HG03135 (cell line): ENCODE results near the gene CEBPA.

Experiments used
- ATAC-seq: cut with Tn5 transposase; IDR thresholded peaks from one replicate; pipeline ENCODE4 v1.9.1; 2021; ENCODE audit warnings: mild to moderate bottlenecking, moderate library complexity; ENCODE audit not compliant: unreplicated experiment

CEBPA gene

DNA sequence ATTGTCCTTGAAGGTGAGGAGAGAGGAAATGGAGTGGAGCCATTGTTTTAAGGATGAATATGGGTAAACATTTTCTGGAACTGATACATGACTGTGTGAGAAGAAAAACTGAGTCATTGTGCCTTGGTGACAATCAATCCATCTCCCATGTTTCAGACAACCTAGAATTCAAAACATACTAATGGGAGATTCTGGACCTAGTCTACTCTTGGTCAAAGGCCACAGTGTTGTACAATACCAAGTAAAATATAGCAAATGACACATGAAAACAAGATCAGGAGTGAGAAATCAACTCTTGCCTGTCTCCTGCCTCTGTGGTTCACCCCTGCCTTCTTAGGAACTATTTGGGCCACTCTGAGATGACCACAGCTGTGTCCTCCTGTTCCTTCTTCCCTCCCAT is 13.1 kb downstream of the CEBPA start:
- ATAC-seq = no peak

DNA sequence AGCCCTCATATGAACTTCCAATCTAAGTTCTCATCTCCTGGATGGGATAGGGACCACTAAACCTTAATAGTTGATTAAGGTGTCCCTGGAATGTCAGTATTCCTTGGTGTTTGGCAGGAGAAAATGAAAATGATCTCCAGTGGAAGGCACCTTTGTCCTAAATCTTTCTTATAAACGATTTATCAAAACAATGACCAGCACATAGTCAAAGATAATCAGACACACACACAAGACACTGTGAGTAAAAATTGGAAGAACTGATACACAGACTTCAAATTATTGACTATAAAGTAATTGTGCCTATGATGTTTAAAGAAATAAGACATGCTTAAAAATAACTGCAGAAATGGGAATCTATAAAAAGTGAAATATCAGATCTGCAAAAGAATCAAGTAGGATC is 13.7 kb downstream of the CEBPA start:
- ATAC-seq = no peak

DNA sequence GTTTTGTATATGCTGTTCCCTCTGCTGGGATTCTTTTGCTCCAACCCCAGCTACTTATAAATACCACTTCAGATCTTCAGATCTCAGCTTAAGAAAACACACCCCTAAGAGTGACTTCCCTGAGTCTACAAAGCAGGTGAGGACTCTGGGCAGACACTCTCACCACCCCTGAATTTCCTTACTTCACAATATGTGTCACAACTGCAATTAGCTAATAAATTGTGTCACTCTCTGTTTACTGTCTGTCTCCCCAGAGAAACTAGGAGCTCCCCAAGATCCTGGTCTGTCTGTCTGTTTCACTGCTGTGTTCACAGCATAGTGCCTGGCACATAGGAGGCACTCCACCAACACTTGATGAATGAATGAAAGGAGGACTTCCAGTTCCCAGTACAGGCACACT is 14.4 kb downstream of the CEBPA start:
- no peak for ATAC-seq

DNA sequence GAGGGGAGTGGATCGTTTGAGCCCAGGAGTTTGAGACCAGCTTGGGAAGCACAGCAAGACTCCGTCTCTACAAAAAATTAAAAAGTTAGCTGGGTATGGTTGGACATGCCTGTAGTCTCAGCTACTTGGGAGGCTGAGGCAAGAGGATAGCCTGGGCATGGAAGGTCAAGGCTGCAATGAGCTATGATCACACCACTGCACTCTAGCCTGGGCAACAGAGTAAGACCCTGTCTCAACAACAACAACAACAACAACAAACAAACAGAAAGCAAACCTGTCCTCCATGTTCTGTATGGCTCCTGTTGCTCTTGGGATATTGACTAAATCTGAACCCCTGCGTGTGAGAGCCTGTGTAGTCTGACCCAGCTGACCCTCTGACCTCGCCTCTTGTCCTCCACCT is 14.9 kb downstream of the CEBPA start:
- no peak for ATAC-seq

DNA sequence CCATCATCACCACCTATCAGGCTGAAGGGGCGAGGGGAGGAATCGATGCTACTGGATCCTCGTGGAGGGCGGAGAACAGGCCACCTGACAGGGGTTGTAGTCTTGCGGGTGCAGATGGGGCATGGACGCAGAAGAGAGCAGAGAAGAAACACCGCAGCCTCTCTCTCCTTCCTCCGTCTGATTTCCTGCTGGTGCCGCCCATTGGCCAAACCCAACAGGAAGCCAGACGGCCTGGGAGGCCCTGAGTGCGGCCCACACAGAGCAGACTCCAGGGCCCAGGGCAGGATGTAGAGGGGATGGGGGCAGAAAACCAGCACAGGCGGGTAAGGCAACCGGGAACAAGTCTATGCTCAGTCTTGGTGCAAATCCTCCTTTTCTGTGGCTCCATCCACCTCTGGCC is 15.4 kb downstream of the CEBPA start:
- no peak for ATAC-seq

DNA sequence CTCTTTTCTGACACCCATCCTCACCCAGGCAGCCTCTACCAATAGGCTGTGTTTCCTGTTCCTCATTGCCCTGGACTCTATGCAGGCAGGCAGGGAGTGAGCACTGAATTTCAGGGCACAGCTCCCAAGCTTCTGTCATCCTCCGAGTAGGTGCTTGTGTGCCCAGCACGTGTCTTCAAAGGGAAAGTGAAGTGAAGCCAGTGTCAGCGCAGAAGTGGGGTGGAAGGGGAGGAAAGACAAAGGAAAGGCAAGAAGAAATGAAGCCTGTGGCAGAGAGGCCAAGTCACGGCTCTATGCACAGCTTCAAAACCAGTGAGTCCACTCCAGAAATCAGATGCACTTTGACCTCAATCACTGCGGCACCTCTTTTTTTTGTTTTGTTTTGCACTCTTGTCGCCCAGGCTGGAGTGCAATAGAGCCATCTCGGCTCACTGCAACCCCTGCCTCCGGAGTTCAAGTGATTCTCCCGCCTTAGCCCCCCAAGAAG is 16.9 kb downstream of the CEBPA start:
- ATAC-seq = no peak

DNA sequence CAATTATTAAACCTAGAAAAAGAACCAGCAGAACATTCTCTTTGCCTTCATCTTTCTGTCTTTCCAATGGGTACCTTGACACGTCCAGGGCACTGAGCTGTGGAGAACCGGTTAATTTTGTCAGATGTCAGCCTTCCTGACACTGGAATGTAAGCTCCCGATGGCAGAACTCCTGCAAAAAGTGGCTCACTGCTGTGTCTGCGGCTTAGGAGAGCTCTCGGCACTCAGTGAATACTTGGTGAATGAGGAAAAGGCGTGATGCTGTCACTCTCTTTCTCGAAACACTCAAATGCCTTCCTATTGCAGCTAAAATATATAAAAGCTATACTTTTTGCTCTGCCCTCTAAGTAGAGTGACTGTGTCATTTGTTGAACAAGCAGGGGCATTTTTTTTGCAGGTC is 17.6 kb downstream of the CEBPA start:
- ATAC-seq = no peak

DNA sequence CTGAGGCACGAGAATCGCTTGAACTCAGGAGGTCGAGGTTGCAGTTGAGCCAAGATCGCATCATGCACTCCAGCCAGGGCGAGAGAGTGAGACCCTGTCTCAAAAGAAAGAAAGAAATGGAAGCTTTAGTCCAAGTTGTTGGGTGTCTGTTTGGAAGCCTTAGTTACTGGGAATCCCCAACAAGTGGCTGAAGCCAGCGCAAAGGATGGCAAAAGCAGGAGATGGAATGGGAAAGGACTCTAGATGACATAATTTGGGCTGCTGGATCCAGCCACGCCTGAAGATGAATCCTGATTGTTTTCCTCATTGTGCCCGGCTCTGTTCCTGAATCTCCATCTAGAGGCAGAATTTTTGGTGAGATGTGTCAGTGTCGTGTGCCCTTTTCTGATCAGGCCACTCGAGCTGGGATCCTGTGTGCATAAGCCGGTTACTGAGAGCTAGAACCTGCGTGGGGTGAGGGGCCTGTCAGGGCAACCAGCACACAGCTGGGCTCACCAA is 18.1 kb downstream of the CEBPA start:
- ATAC-seq = no peak

DNA sequence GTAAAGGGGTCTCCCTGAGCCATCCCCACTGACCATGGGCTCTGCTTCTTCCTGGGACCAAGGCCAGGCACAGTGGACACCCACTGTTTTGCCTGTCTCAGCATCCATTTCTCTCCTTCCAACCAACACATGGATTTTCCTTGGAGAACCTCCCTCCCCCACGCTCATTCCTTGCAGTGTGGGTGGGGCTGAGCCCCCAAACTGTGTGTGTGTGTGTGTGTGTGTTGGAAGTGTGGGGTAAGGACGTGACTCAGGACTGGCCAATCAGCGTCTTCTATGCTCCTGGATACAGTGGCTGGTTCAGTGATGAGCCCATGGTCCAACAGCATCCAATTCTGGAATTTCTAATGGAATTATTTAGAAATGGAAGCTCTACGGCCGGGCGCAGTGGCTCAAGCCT is 18.7 kb downstream of the CEBPA start:
- no peak for ATAC-seq

DNA sequence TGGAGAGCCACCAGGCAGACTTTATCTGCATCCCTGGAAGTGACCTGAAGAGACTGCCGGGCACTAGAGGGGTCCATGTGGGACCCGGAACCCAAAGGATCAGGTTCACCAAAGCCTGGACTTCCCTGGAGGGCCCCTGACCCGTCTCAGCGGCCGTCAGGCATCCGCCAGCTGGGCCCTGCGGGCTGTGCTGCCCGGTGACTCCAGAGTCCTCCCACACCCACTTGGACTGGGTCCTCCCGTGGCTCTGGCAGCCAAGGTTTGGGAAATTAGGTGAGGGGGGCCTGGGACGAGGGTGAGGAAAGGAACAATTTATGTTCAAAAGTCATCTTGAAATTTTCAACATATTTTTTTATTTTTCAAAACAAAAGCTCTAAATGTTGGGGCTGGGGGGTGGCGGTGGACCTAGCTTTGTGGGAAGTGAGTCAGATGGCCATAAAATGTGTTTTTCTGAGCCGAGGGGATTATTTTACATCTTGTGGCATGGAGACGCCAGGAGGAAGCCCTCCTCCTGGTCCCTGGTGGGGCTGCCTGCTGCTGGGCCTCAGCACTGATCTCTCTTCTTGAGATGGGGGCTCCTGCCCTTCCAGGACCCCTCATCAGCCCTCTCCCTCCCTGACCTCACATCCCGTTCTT is 20.2 kb downstream of the CEBPA start:
- no peak for ATAC-seq

DNA sequence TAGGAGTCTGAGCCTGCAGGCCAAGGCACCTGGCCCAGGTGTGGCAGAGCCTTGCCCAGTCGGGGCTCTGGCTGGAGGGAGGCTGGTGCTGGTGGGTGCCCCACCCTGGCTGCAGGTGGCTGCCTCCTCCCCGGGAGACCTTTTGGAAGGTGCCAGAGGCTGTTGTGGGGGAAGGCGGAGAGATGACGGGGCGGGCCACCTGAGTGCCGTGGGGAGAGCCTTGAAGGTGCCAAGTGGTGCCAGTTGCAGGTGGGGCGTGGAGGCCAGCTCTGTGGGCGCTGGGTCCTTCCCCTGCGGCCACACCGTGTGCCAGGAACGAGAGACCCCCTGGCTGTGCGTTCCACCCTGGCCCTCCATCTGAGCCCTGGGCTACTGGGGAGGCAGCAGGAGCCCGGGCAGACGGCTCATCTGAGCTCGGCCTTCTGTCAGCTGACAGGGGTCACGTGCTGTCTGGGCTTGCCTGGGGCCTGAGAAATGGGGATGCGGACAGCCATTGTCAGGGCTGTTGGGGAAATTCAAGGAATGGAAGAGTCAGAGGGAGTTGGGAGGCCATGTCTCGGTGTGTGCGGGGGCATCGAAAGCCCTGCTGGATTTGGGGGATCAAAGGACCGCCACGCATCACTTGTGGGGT is 20.9 kb downstream of the CEBPA start:
- no peak for ATAC-seq

DNA sequence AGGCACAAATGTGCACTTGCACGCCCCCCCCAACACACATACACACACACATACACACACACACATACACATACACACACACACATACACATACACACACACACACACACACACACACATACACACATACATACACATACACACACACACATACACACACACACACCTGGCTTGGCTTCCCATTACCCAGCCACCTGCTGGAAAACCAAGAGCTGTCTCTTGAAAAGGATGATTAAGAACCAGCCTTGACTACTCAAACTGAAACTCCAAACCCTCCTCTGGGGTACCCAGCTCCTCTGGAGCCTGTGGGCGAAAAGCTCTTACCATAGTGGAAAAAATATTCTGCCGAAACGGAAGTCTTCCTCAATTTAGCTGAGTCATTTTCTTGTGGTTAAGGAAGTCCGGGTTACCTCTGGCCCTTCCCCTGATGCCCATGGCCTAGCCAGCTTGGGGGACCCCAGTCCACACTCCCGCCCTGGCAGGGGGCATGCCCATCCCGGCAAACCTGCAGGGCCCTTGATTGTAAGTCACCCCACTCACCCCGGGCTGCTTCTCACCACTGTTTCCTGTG is 21.9 kb downstream of the CEBPA start:
- peak; percentile 69 for ATAC-seq

DNA sequence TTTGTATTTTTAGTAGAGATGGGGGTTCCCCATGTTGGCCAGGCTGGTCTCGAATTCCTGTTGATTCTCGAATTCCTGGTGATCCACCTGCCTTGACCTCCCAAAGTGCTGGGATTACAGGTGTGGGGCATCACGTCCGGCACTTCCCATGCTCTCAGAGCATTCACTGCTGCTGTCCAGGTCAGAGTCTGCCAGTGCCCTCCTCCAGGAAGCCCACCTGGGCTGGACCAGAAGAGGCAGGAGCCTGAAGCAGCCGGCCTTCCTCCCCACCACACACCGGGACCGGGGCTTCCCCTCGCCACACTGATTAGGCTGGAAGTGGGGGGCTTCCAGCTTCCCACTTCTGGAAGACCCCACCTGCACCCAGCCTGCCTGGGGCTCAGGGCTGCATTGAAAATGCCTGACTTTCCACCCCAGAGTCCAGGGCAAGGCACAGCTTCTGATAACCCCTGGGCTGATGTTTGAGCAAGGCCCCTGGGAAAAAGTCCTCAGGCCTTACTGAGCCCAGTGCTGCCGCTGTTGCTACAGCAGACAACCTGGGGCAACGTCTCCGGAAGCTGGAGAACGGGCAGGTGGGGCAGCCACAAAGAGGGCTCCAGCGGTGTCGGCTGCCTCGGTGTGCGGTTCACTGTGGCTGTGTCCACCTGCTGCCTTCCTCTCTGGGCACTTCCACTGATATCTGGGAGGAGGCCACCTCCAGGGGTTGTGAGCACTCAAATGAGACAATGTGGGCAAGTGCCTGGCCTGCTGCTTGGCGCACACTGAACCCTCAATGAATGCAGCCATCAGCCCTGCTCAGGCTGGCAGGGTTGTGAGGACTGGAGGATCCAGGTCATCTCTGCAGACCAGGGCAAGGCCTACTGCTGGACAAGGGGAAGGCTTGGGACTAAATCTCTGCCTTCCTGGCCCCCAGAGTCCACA is 22.6 kb downstream of the CEBPA start:
- ATAC-seq = no peak

DNA sequence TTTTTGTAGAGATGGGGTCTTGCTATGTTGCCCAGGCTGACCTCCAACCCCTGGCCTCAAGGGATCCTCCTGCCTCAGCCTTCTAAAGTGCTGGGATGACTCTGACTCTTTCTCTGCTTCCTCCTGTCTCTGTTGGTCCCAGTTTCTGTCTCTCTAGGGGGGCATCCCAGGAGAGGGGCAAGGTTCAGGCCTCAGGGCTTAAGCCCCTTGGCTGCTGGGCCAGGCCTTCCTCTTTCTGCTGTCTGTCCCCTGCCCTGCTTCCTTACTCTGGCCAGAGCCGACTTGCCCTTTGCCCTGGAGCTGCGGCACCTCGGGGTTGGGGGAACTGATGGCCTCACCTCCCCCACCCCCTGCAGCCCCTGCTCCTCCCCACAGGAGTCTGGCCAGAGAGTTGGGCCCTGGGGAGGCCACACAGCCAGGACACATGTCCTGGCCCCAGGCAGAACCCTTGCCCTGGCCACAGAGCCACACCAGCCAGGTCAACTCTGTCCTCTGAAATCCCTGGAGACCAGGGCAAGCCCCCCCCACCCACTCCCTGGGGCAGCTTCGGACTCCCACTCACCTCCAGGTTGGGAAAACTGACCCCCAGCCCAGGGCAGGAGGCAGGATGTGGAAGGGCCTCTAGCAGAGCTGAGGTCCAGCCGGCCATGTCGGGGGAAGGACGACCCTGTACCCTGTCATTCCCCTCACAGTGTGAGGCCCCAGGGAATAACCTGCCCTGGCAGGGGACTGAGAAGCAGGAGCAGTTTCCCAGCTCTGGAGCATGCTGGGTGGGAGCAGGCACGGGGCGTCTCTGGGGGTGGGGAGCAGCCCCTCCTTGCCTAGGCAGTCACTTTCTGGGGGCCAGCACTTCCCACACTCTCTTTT is 23.7 kb downstream of the CEBPA start:
- ATAC-seq = no peak

DNA sequence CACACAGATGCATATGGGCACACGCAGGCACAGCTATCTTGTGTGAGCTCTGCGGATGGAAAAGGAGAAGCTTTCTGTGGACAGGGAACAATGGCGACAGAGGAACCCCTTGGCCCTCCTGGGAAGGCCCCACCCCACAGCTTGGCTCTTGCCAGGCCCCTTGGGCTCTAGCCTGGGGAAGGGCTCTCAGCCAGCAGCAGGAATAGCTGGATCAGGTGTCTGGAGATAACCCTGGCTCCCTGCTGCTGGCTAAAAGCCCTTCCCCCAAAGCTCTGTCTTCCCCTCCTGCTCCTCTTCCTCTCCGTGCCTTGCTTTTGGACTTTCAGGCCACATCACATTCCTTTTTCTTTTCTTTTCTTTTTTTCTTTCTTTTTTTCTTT is 24.3 kb downstream of the CEBPA start:
- ATAC-seq = no peak

DNA sequence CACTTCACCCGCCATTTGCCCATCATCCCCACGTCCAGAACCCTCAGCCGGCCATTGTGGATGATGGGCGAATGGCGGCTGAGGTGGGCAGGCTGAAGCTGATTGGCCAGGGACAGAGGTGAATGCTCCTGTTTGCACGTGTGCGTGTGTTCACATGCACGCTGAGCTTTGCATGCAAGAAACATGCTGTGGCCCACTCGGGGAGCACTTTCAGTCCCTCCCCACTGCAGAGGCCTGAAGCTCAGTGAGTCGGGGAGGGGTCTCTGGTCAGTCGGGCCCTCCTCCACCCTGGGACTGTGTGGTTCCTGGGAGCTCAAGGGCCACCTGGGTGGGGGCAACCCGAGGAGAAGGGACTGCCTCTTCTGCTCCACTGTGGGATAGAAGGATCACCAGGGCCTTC is 24.9 kb downstream of the CEBPA start:
- ATAC-seq = no peak

DNA sequence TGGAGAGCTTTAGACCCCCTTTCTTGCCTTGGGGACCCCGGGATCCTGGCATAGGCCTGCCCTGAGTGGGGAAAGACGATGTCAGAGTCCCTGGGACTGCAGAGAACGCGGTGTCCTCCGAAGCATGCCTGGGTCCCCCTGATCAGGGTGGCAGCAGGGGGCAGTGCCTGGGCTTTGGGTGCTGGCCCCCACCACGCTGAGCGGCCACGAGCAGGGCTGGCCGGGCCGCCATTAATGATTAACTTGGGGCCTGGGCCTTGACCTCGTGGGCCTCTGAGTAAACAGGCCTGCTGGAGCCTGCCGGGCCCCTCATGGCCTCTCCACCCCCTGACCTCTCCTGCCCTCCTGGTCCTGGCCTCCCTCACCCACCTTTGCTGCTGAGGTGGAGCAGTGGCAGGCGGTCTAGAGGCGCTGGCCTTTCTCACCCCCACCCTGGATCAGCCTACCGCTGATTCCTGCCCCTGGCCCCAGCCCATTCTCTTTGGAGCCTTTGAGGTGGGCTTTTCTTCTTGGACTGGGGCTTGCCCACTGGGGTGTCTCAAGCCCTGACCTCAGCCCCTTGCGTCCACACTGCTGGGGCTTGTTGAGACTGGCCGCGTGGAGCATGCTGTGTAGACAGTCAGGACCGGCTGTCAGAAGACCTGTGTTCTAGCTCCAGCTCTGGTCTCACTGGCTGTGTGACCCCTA is 26.3 kb downstream of the CEBPA start:
- no peak for ATAC-seq

DNA sequence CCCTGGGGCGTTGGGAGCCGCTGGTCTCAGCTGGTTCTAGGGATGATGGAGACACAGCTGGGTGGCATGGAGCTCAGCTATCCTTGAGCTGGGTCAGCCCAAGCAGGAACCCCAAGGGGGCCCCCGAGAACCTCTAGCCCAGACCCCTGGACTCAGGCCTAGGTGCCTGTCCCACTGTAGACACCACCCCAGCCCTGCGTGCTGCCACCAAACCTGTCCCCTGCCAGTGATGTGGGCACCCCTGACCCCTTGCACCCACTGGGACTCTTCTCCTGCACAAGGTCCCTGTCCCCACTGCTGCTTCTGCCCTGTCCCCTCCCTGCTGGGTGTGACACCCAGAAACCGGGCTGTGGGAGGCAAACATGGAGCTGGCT is 26.8 kb downstream of the CEBPA start:
- no peak for ATAC-seq

DNA sequence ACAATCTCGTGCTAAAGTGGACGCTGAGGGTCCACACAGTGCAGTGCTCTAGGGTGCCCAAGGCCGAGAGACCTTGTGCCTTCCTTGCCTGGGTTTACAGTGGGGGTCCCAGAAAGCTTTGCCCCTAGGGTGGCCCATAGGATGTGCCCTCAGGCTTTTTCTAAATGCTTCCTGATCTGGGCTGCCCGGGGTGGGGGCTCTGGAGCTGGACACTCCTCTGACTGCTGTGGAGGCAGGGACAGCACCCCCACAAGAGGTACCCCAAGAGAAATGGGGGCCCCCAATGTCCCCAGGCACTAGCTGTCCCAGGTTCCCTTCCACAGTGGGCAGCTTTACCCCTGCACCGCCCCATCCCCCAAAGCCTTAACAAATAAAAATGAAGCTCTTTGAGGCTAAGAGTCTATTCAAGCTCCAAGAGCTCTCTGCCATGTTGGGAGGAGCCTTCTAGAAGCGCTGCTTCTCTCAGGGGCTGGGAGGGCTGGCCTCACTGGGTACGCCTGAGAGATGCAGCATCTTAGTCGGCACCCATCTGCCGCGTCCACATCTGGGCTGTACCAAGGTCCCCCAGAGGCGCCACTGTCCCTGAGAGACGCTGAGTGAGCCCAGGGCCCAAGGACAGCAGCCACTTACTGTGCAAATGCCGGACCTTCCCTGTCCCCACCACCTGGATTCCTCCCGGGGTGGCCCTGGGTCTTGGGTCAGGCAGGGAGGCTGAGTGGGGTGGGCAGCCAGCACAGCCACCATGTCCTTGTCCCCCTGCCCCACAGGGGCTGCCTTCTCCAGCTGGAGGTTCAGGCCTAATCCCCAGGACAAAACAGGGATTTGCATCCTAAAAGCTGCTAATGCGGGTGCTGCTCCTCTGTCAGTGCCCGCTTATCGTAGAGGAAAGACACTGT is 27.4 kb downstream of the CEBPA start:
- ATAC-seq = no peak
